Neural cell (in vitro differentiated cells): ENCODE results near the gene ZFPL1. TPM values are rescaled to one million over a fixed set of nuclear protein-coding genes. Genes with fewer than 3 reads are reported as not detected.

Experiments used
- H2AFZ ChIP-seq: fragments of 200-600, 300-800 bp; sonication (generic), shearing (Covaris generic); 2 replicates; pipeline ENCODE4 v1.6.0; 2014; ENCODE audit warnings: low read depth, mild to moderate bottlenecking, antibody characterized with exemption, low read length, moderate library complexity
- H3F3A ChIP-seq: fragments of 200-600 bp; shearing (Covaris generic); 2 replicates; pipeline ENCODE4 v1.6.1; 2016; ENCODE audit warnings: mild to moderate bottlenecking, moderate library complexity, mixed read lengths, antibody characterized with exemption, low read length; ENCODE audit not compliant: insufficient read depth, poor library complexity, severe bottlenecking
- H3K27ac ChIP-seq: fragments of 200-600, 300-800 bp; sonication (generic), shearing (Covaris generic); 2 replicates; pipeline ENCODE4 v1.5.1; 2014; ENCODE audit warnings: mild to moderate bottlenecking, low read length, moderate library complexity
- H3K27me3 ChIP-seq: fragments of 300-800, 200-600 bp; sonication (generic), shearing (Covaris generic); 2 replicates; pipeline ENCODE4 v1.6.0; 2014; ENCODE audit warnings: mild to moderate bottlenecking, low read depth, low read length, moderate library complexity; ENCODE audit not compliant: insufficient read depth
- H3K36me3 ChIP-seq: fragments of 300-800, 200-600 bp; sonication (generic), shearing (Covaris generic); 2 replicates; pipeline ENCODE4 v1.5.1; 2014; ENCODE audit warnings: mild to moderate bottlenecking, antibody characterized with exemption, low read length, moderate library complexity; ENCODE audit not compliant: insufficient read depth
- H3K4me2 ChIP-seq: fragments of 300-800, 200-600 bp; sonication (generic), shearing (Covaris generic); 2 replicates; pipeline ENCODE4 v1.6.0; 2014; ENCODE audit warnings: mild to moderate bottlenecking, low read length
- H3K4me3 ChIP-seq: fragments of 300-800, 200-600 bp; sonication (generic), shearing (Covaris generic); 2 replicates; pipeline ENCODE4 v1.5.1; 2014; ENCODE audit warnings: mild to moderate bottlenecking, low read length, moderate library complexity
- H3K79me2 ChIP-seq: fragments of 200-600 bp; shearing (Covaris generic); replicated peaks from 2 replicates; pipeline ENCODE4 v1.6.0; 2014; ENCODE audit warnings: mild to moderate bottlenecking, low read length, moderate library complexity; ENCODE audit not compliant: insufficient read depth
- H3K9ac ChIP-seq: fragments of 300-800, 200-600 bp; sonication (generic), shearing (Covaris generic); 2 replicates; pipeline ENCODE4 v1.6.1; 2016; ENCODE audit warnings: mild to moderate bottlenecking, low read length, mixed read lengths
- H3K9me2 ChIP-seq: fragments of 200-600 bp; shearing (Covaris generic); 2 replicates; pipeline ENCODE4 v1.6.1; 2016; ENCODE audit warnings: mild to moderate bottlenecking, low read length, mixed read lengths; ENCODE audit not compliant: insufficient read depth
- H3K9me3 ChIP-seq: fragments of 200-600, 300-800 bp; sonication (generic), shearing (Covaris generic); 2 replicates; pipeline ENCODE4 v1.6.1; 2016; ENCODE audit warnings: mild to moderate bottlenecking, mixed run types, low read length, moderate library complexity, mixed read lengths
- H4K20me1 ChIP-seq: fragments of 200-600 bp; shearing (Covaris generic); 2 replicates; pipeline ENCODE4 v1.6.1; 2016; ENCODE audit warnings: mild to moderate bottlenecking, mixed run types; ENCODE audit not compliant: insufficient read depth
- EP300 ChIP-seq: fragments of 450-650 bp; conservative IDR thresholded peaks from 2 replicates; pipeline ENCODE4 v1.6.1; 2014; ENCODE audit warnings: antibody characterized with exemption, mild to moderate bottlenecking, moderate library complexity; ENCODE audit not compliant: poor library complexity, severe bottlenecking
- EZH2 ChIP-seq: fragments of 200-600, 300-800 bp; shearing (Covaris generic), sonication (generic); IDR thresholded peaks from 2 replicates; pipeline ENCODE4 v1.6.1; 2014; ENCODE audit warnings: antibody characterized with exemption, low read length, borderline replicate concordance, mild to moderate bottlenecking; ENCODE audit not compliant: insufficient read depth, poor library complexity, severe bottlenecking
- MXI1 ChIP-seq: fragments of 450-650 bp; conservative IDR thresholded peaks from 2 replicates; pipeline ENCODE4 v1.6.1; 2014; ENCODE audit warnings: antibody characterized with exemption, mild to moderate bottlenecking; ENCODE audit not compliant: poor library complexity, severe bottlenecking
- POLR2AphosphoS5 ChIP-seq: IDR thresholded peaks from 2 replicates; pipeline ENCODE4 v1.6.1; 2012
- RAD21 ChIP-seq: fragments of 450-650 bp; conservative IDR thresholded peaks from 2 replicates; pipeline ENCODE4 v1.6.1; 2014; ENCODE audit warnings: antibody characterized with exemption, mild to moderate bottlenecking, moderate library complexity
- SMC3 ChIP-seq: fragments of 450-650 bp; conservative IDR thresholded peaks from 2 replicates; pipeline ENCODE4 v1.6.1; 2014; ENCODE audit warnings: antibody characterized with exemption, mild to moderate bottlenecking, moderate library complexity; ENCODE audit not compliant: poor library complexity
- TAF1 ChIP-seq: IDR thresholded peaks from 2 replicates; pipeline ENCODE4 v1.6.1; 2012; ENCODE audit warnings: low read depth
- polyA plus RNA-seq: library from polyadenylated mRNA; depleted of rRNA; stranded (reverse); fragments of >200 nt; gene quantifications from 2 replicates; pipeline ENCODE4 v1.2.3, GENCODE V29; 2014
- TF ChIP-seq, protein P1 (sequence below): IDR thresholded peaks from 2 replicates; pipeline ENCODE4 v1.6.1; 2012; ENCODE audit warnings: borderline replicate concordance
- TF ChIP-seq, protein P2 (sequence below): fragments of 450-650 bp; IDR thresholded peaks from 2 replicates; pipeline ENCODE4 v1.5.1; 2014; ENCODE audit warnings: antibody characterized with exemption, mild to moderate bottlenecking, moderate library complexity; ENCODE audit not compliant: poor library complexity, severe bottlenecking

ZFPL1 gene
- polyA plus RNA-seq, 1 donor from 2014 or later = 42.0 TPM

- Histone ChIP-seq H3K9me3 (no peaks in the 10 kb centered on the region), H2AFZ (peak overlapping the region; percentile 87), H3K79me2 (peaks cover 16% of the 10 kb centered on the region), H3K27ac (peak overlapping the region; percentile 98), H3K9ac (peak overlapping the region; percentile 97), H3K9me2 (no peaks in the 10 kb centered on the region), H3K36me3 (no peaks in the 10 kb centered on the region), H3K27me3 (no peaks in the 10 kb centered on the region), H3K4me3 (peak overlapping the region; percentile 100), H4K20me1 (no peaks in the 10 kb centered on the region), H3F3A (peaks cover 5% of the 10 kb centered on the region), H3K4me2 (peak overlapping the region; percentile 95)
- no peak for TF ChIP-seq EP300
- TF ChIP-seq, protein P1, sequence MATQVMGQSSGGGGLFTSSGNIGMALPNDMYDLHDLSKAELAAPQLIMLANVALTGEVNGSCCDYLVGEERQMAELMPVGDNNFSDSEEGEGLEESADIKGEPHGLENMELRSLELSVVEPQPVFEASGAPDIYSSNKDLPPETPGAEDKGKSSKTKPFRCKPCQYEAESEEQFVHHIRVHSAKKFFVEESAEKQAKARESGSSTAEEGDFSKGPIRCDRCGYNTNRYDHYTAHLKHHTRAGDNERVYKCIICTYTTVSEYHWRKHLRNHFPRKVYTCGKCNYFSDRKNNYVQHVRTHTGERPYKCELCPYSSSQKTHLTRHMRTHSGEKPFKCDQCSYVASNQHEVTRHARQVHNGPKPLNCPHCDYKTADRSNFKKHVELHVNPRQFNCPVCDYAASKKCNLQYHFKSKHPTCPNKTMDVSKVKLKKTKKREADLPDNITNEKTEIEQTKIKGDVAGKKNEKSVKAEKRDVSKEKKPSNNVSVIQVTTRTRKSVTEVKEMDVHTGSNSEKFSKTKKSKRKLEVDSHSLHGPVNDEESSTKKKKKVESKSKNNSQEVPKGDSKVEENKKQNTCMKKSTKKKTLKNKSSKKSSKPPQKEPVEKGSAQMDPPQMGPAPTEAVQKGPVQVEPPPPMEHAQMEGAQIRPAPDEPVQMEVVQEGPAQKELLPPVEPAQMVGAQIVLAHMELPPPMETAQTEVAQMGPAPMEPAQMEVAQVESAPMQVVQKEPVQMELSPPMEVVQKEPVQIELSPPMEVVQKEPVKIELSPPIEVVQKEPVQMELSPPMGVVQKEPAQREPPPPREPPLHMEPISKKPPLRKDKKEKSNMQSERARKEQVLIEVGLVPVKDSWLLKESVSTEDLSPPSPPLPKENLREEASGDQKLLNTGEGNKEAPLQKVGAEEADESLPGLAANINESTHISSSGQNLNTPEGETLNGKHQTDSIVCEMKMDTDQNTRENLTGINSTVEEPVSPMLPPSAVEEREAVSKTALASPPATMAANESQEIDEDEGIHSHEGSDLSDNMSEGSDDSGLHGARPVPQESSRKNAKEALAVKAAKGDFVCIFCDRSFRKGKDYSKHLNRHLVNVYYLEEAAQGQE = no peak
- no peak for TF ChIP-seq SMC3
- no peak for TF ChIP-seq MXI1
- TF ChIP-seq RAD21 = no peak
- TF ChIP-seq EZH2 = no peak
- TF ChIP-seq POLR2AphosphoS5 = no peak
- no peak for TF ChIP-seq TAF1
- TF ChIP-seq, protein P2, sequence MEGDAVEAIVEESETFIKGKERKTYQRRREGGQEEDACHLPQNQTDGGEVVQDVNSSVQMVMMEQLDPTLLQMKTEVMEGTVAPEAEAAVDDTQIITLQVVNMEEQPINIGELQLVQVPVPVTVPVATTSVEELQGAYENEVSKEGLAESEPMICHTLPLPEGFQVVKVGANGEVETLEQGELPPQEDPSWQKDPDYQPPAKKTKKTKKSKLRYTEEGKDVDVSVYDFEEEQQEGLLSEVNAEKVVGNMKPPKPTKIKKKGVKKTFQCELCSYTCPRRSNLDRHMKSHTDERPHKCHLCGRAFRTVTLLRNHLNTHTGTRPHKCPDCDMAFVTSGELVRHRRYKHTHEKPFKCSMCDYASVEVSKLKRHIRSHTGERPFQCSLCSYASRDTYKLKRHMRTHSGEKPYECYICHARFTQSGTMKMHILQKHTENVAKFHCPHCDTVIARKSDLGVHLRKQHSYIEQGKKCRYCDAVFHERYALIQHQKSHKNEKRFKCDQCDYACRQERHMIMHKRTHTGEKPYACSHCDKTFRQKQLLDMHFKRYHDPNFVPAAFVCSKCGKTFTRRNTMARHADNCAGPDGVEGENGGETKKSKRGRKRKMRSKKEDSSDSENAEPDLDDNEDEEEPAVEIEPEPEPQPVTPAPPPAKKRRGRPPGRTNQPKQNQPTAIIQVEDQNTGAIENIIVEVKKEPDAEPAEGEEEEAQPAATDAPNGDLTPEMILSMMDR = no peak
These were observed 49.7 kb downstream of the ZFPL1 start for GRCh38 chr11:65133724-65134123.

DNA sequence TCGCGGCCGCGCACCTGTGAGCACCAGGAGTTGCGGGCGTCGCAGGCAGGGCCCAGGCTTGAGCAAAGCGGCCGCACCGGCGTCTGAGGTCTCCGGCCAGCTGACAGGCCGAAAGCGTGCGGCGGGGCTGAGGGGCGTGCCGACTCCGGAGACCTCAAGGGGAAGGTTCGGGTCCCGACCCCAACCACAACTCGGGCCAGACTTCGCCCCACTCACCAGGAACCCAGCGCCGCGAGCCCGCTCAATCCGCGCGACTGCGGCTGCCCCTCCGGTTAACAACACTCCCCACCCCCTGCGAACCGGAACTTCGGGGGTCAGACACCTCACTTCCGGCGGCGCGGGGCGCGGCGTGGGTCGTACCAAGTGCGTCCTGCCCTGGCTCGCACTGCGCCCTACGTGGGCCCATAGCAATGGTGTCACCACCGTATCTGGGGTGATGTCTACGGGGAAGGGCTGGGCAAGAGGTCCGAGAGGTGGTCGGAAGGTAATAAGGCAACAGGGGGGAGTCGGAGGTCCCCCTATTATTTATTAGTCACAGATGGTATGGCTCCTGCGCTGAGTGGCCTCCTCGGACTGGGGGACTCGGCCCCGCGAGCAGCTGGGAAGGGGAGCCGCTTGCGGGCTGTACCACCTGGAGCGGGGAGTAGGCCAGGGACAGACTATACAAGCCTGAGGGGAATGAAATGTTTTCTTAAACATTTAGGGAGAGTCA, 50.4 kb downstream of the ZFPL1 start, which contains the start of gene SYVN1:
SYVN1 (minus strand) TSS at position 280 of the 712 bp plus-strand sequence. CDS start 918 bp downstream, outside the sequence.
- Histone ChIP-seq H3K9ac (peak within 1 kb of the TSS; percentile 97), H3K36me3 (no peaks in the 10 kb centered on the region), H3K27ac (peak within 1 kb of the TSS; percentile 98), H3K4me3 (peak within 1 kb of the TSS; percentile 100), H3K9me2 (no peaks in the 10 kb centered on the region), H3K27me3 (no peaks in the 10 kb centered on the region), H3K79me2 (peaks cover 16% of the 10 kb centered on the region), H3K9me3 (no peaks in the 10 kb centered on the region), H4K20me1 (no peaks in the 10 kb centered on the region), H2AFZ (peak within 1 kb of the TSS; percentile 87), H3F3A (peaks cover 5% of the 10 kb centered on the region), H3K4me2 (peak within 1 kb of the TSS; percentile 95)
- TF ChIP-seq, protein P1 = peak; percentile 29
- TF ChIP-seq POLR2AphosphoS5 (peak; percentile 97), EP300 (peak; percentile 76), TAF1 (peak; percentile 48), SMC3 (peak; percentile 20), MXI1 (peak; percentile 79), RAD21 (no peak), EZH2 (no peak)
- TF ChIP-seq, protein P2 = peak; percentile 22
